ENCODE results near the gene PODXL.

DNA sequence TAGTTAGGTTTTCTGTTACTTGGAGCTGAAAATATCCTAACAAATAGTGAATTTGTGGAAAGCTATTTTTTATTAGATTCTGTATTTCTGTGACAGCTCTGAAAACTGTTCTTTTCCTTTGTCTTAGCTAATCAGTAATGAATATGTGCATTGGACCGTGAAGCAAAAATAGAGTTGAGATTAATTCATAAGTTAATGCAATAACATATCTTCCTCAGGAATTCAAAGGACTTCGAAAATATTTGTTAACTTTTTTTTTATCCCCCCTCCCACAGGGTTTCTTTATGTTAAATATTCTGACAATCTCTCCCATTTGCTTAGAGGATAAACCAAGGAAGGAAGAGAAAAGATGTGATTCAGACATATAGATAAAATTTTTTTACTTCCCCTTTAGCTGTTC, 101.4 kb downstream of the PODXL start:
- TF ChIP-seq, protein P1, sequence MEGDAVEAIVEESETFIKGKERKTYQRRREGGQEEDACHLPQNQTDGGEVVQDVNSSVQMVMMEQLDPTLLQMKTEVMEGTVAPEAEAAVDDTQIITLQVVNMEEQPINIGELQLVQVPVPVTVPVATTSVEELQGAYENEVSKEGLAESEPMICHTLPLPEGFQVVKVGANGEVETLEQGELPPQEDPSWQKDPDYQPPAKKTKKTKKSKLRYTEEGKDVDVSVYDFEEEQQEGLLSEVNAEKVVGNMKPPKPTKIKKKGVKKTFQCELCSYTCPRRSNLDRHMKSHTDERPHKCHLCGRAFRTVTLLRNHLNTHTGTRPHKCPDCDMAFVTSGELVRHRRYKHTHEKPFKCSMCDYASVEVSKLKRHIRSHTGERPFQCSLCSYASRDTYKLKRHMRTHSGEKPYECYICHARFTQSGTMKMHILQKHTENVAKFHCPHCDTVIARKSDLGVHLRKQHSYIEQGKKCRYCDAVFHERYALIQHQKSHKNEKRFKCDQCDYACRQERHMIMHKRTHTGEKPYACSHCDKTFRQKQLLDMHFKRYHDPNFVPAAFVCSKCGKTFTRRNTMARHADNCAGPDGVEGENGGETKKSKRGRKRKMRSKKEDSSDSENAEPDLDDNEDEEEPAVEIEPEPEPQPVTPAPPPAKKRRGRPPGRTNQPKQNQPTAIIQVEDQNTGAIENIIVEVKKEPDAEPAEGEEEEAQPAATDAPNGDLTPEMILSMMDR (IDR thresholded peaks at IDR 0.05; ENCODE audit: extremely low read depth in 1 of 2, insufficient read depth in 1 of 2, low read depth in 1 of 2, low read length in 2 of 2) = no peak
- TF ChIP-seq POLR2A (IDR thresholded peaks at IDR 0.05; ENCODE audit: low read depth, low read length) (no peak), GATA2 (IDR thresholded peaks at IDR 0.05; ENCODE audit: insufficient read depth, insufficient read length, low read depth, low read length) (no peak), POLR2AphosphoS5 (IDR thresholded peaks at IDR 0.05; ENCODE audit: insufficient read depth, low read depth, low read length) (no peak), EZH2 (IDR thresholded peaks at IDR 0.05; ENCODE audit: borderline replicate concordance, low read depth, low read length, severe bottlenecking) (no peak), JUN (IDR thresholded peaks at IDR 0.05; ENCODE audit: borderline replicate concordance, insufficient read depth, insufficient read length, low read depth) (no peak)
- TF ChIP-seq, protein P2, sequence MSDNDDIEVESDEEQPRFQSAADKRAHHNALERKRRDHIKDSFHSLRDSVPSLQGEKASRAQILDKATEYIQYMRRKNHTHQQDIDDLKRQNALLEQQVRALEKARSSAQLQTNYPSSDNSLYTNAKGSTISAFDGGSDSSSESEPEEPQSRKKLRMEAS (IDR thresholded peaks at IDR 0.05; ENCODE audit: insufficient read depth, insufficient read length) = no peak

All from endothelial cell of umbilical vein (primary cell).